Right lobe of liver (tissue), 4 donors: ENCODE data around the gene PIEZO2.

Experiments used
- POLR2A ChIP-seq: fragments of 450-650 bp; IDR thresholded peaks from one replicate; pipeline ENCODE4 v1.6.1; 2017; ENCODE audit warnings: antibody characterized with exemption, mild to moderate bottlenecking
- TF ChIP-seq, protein P1 (sequence below), 4 donors: fragments of 200-600 bp in 3 of 4; fragments of 450-650 bp in 1 of 4; IDR thresholded peaks; one replicate each; pipeline versions ENCODE4 v1.5.1 to v1.8.0; 2016 to 2022; ENCODE audit warnings: antibody characterized with exemption in 4 of 4, mild to moderate bottlenecking in 2 of 4
- donor health status: DM: no; HTN: no; CAD: no.
- donor health status: DM: no; HTN: no; CAD: no.
- donor health status: DM: no; HTN: yes; CAD: no.

DNA sequence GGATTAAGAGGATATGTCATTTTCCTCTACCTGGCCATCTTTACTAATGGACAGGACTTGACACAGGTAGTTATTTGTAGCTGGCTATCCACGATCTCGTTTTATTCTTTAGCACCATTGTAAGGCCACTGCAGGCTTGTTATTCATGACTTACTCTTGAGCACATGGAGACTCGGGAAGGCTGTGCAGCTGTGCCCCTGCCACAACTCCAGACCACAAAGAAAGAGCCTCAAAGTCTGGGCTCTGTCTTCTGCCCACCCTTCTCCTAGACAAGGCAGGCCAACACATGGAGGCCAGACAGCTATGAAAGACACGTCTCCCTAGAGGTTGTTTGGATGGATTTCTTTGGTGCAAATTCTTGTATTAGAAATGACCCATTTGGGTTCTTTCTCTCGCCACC is 489.8 kb downstream of the PIEZO2 start:
- no peak for TF ChIP-seq POLR2A
- TF ChIP-seq, protein P1, sequence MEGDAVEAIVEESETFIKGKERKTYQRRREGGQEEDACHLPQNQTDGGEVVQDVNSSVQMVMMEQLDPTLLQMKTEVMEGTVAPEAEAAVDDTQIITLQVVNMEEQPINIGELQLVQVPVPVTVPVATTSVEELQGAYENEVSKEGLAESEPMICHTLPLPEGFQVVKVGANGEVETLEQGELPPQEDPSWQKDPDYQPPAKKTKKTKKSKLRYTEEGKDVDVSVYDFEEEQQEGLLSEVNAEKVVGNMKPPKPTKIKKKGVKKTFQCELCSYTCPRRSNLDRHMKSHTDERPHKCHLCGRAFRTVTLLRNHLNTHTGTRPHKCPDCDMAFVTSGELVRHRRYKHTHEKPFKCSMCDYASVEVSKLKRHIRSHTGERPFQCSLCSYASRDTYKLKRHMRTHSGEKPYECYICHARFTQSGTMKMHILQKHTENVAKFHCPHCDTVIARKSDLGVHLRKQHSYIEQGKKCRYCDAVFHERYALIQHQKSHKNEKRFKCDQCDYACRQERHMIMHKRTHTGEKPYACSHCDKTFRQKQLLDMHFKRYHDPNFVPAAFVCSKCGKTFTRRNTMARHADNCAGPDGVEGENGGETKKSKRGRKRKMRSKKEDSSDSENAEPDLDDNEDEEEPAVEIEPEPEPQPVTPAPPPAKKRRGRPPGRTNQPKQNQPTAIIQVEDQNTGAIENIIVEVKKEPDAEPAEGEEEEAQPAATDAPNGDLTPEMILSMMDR (IDR thresholded peaks at IDR 0.05): no peak
